ENCODE measurements around the gene ACTL7A.

ACTL7A gene

GRCh38 chr9:108851138-108851537 is 10.9 kb upstream of the ACTL7A start:
- H3K9me3 ChIP-seq (ENCODE audit: control insufficient read depth in 1 of 2, low read length in 2 of 2), result no peaks in the 10 kb centered on the region
- H3K27ac ChIP-seq (ENCODE audit: low read length), result no peak overlapping the region
- H3K4me3 ChIP-seq (ENCODE audit: low read depth in 1 of 2, low read length in 2 of 2), result no peak overlapping the region
- H3K36me3 ChIP-seq (ENCODE audit: control insufficient read depth in 1 of 2, insufficient read depth in 2 of 2, low read length in 2 of 2), result no peaks in the 10 kb centered on the region
- H3K4me1 ChIP-seq (ENCODE audit: control insufficient read depth in 1 of 2, insufficient read depth in 2 of 2, low read length in 2 of 2), result no peaks in the 10 kb centered on the region
- no peaks in the 10 kb centered on the region for H3K27me3 ChIP-seq (ENCODE audit: low read depth, low read length)

GRCh38 chr9:108852079-108852478 is 10.0 kb upstream of the ACTL7A start:
- no peaks in the 10 kb centered on the region for H3K4me1 ChIP-seq (ENCODE audit: control insufficient read depth in 1 of 2, insufficient read depth in 2 of 2, low read length in 2 of 2)
- H3K36me3 ChIP-seq (ENCODE audit: control insufficient read depth in 1 of 2, insufficient read depth in 2 of 2, low read length in 2 of 2), result no peaks in the 10 kb centered on the region
- H3K27me3 ChIP-seq (ENCODE audit: low read depth, low read length), result no peaks in the 10 kb centered on the region
- H3K9me3 ChIP-seq (ENCODE audit: control insufficient read depth in 1 of 2, low read length in 2 of 2), result no peaks in the 10 kb centered on the region
- H3K27ac ChIP-seq (ENCODE audit: low read length), result no peak overlapping the region
- no peak overlapping the region for H3K4me3 ChIP-seq (ENCODE audit: low read depth in 1 of 2, low read length in 2 of 2)

GRCh38 chr9:108854094-108854493 is 8.0 kb upstream of the ACTL7A start:
- H3K36me3 ChIP-seq (ENCODE audit: control insufficient read depth in 1 of 2, insufficient read depth in 2 of 2, low read length in 2 of 2), result no peaks in the 10 kb centered on the region
- no peak overlapping the region for H3K4me3 ChIP-seq (ENCODE audit: low read depth in 1 of 2, low read length in 2 of 2)
- no peaks in the 10 kb centered on the region for H3K9me3 ChIP-seq (ENCODE audit: control insufficient read depth in 1 of 2, low read length in 2 of 2)
- no peaks in the 10 kb centered on the region for H3K4me1 ChIP-seq (ENCODE audit: control insufficient read depth in 1 of 2, insufficient read depth in 2 of 2, low read length in 2 of 2)
- H3K27me3 ChIP-seq (ENCODE audit: low read depth, low read length), result no peaks in the 10 kb centered on the region
- no peak overlapping the region for H3K27ac ChIP-seq (ENCODE audit: low read length)

GRCh38 chr9:108854641-108855528 is 7.2 kb upstream of the ACTL7A start:
- H3K4me3 ChIP-seq (ENCODE audit: low read depth in 1 of 2, low read length in 2 of 2), result no peak overlapping the region
- no peak overlapping the region for H3K27ac ChIP-seq (ENCODE audit: low read length)
- no peaks in the 10 kb centered on the region for H3K4me1 ChIP-seq (ENCODE audit: control insufficient read depth in 1 of 2, insufficient read depth in 2 of 2, low read length in 2 of 2)
- no peaks in the 10 kb centered on the region for H3K9me3 ChIP-seq (ENCODE audit: control insufficient read depth in 1 of 2, low read length in 2 of 2)
- H3K36me3 ChIP-seq (ENCODE audit: control insufficient read depth in 1 of 2, insufficient read depth in 2 of 2, low read length in 2 of 2), result no peaks in the 10 kb centered on the region
- no peaks in the 10 kb centered on the region for H3K27me3 ChIP-seq (ENCODE audit: low read depth, low read length)

GRCh38 chr9:108855529-108855886 is 6.6 kb upstream of the ACTL7A start:
- H3K27ac ChIP-seq (ENCODE audit: low read length), result no peak overlapping the region
- H3K4me1 ChIP-seq (ENCODE audit: control insufficient read depth in 1 of 2, insufficient read depth in 2 of 2, low read length in 2 of 2), result no peaks in the 10 kb centered on the region
- no peaks in the 10 kb centered on the region for H3K9me3 ChIP-seq (ENCODE audit: control insufficient read depth in 1 of 2, low read length in 2 of 2)
- no peak overlapping the region for H3K4me3 ChIP-seq (ENCODE audit: low read depth in 1 of 2, low read length in 2 of 2)
- no peaks in the 10 kb centered on the region for H3K36me3 ChIP-seq (ENCODE audit: control insufficient read depth in 1 of 2, insufficient read depth in 2 of 2, low read length in 2 of 2)
- no peaks in the 10 kb centered on the region for H3K27me3 ChIP-seq (ENCODE audit: low read depth, low read length)

- Histone ChIP-seq H3K9me3 (ENCODE audit: control insufficient read depth in 1 of 2, low read length in 2 of 2) (no peaks in the 10 kb centered on the region), H3K36me3 (ENCODE audit: control insufficient read depth in 1 of 2, insufficient read depth in 2 of 2, low read length in 2 of 2) (no peaks in the 10 kb centered on the region), H3K27me3 (ENCODE audit: low read depth, low read length) (no peaks in the 10 kb centered on the region), H3K4me1 (ENCODE audit: control insufficient read depth in 1 of 2, insufficient read depth in 2 of 2, low read length in 2 of 2) (no peaks in the 10 kb centered on the region), H3K4me3 (ENCODE audit: low read depth in 1 of 2, low read length in 2 of 2) (no peak within 1 kb of the TSS), H3K27ac (ENCODE audit: low read length) (no peak within 1 kb of the TSS)
Measured at GRCh38 chr9:108855888-108856287, 6.2 kb upstream of the ACTL7A start, which contains the start of gene ACTL7B. TSS of gene ACTL7B (minus strand) at chr9:108855986. CDS start at chr9:108855930, 56 bp downstream.

- no peak overlapping the region for H3K27ac ChIP-seq (ENCODE audit: low read length)
- H3K4me3 ChIP-seq (ENCODE audit: low read depth in 1 of 2, low read length in 2 of 2), result no peak overlapping the region
- no peaks in the 10 kb centered on the region for H3K36me3 ChIP-seq (ENCODE audit: control insufficient read depth in 1 of 2, insufficient read depth in 2 of 2, low read length in 2 of 2)
- no peaks in the 10 kb centered on the region for H3K9me3 ChIP-seq (ENCODE audit: control insufficient read depth in 1 of 2, low read length in 2 of 2)
- H3K4me1 ChIP-seq (ENCODE audit: control insufficient read depth in 1 of 2, insufficient read depth in 2 of 2, low read length in 2 of 2), result no peaks in the 10 kb centered on the region
- H3K27me3 ChIP-seq (ENCODE audit: low read depth, low read length), result no peaks in the 10 kb centered on the region
Measured at GRCh38 chr9:108857572-108857971, 4.5 kb upstream of the ACTL7A start.

GRCh38 chr9:108859459-108860114 is 2.5 kb upstream of the ACTL7A start:
- Histone ChIP-seq H3K36me3 (ENCODE audit: control insufficient read depth in 1 of 2, insufficient read depth in 2 of 2, low read length in 2 of 2) (no peaks in the 10 kb centered on the region), H3K4me1 (ENCODE audit: control insufficient read depth in 1 of 2, insufficient read depth in 2 of 2, low read length in 2 of 2) (no peaks in the 10 kb centered on the region), H3K9me3 (ENCODE audit: control insufficient read depth in 1 of 2, low read length in 2 of 2) (no peaks in the 10 kb centered on the region), H3K4me3 (ENCODE audit: low read depth in 1 of 2, low read length in 2 of 2) (no peak overlapping the region), H3K27me3 (ENCODE audit: low read depth, low read length) (no peaks in the 10 kb centered on the region), H3K27ac (ENCODE audit: low read length) (no peak overlapping the region)

GRCh38 chr9:108860354-108860753 is 1.7 kb upstream of the ACTL7A start:
- H3K4me1 ChIP-seq (ENCODE audit: control insufficient read depth in 1 of 2, insufficient read depth in 2 of 2, low read length in 2 of 2), result no peaks in the 10 kb centered on the region
- no peak overlapping the region for H3K27ac ChIP-seq (ENCODE audit: low read length)
- no peaks in the 10 kb centered on the region for H3K36me3 ChIP-seq (ENCODE audit: control insufficient read depth in 1 of 2, insufficient read depth in 2 of 2, low read length in 2 of 2)
- H3K9me3 ChIP-seq (ENCODE audit: control insufficient read depth in 1 of 2, low read length in 2 of 2), result no peaks in the 10 kb centered on the region
- no peak overlapping the region for H3K4me3 ChIP-seq (ENCODE audit: low read depth in 1 of 2, low read length in 2 of 2)
- no peaks in the 10 kb centered on the region for H3K27me3 ChIP-seq (ENCODE audit: low read depth, low read length)

GRCh38 chr9:108860764-108861163 is 1.3 kb upstream of the ACTL7A start:
- Histone ChIP-seq H3K9me3 (ENCODE audit: control insufficient read depth in 1 of 2, low read length in 2 of 2) (no peaks in the 10 kb centered on the region), H3K27ac (ENCODE audit: low read length) (no peak overlapping the region), H3K4me3 (ENCODE audit: low read depth in 1 of 2, low read length in 2 of 2) (no peak overlapping the region)

GRCh38 chr9:108861464-108861863 is 602 bp upstream of the ACTL7A start:
- no peak overlapping the region for H3K27ac ChIP-seq (ENCODE audit: low read length)
- H3K4me3 ChIP-seq (ENCODE audit: low read depth in 1 of 2, low read length in 2 of 2), result no peak overlapping the region
- no peaks in the 10 kb centered on the region for H3K4me1 ChIP-seq (ENCODE audit: control insufficient read depth in 1 of 2, insufficient read depth in 2 of 2, low read length in 2 of 2)
- H3K27me3 ChIP-seq (ENCODE audit: low read depth, low read length), result no peaks in the 10 kb centered on the region
- H3K36me3 ChIP-seq (ENCODE audit: control insufficient read depth in 1 of 2, insufficient read depth in 2 of 2, low read length in 2 of 2), result no peaks in the 10 kb centered on the region
- no peaks in the 10 kb centered on the region for H3K9me3 ChIP-seq (ENCODE audit: control insufficient read depth in 1 of 2, low read length in 2 of 2)

More at GRCh38 chr9:108860764-108861163, 1.3 kb upstream of the ACTL7A start:
- H3K36me3 ChIP-seq (ENCODE audit: control insufficient read depth in 1 of 2, insufficient read depth in 2 of 2, low read length in 2 of 2), result no peaks in the 10 kb centered on the region
- H3K27me3 ChIP-seq (ENCODE audit: low read depth, low read length), result no peaks in the 10 kb centered on the region
- no peaks in the 10 kb centered on the region for H3K4me1 ChIP-seq (ENCODE audit: control insufficient read depth in 1 of 2, insufficient read depth in 2 of 2, low read length in 2 of 2)

Data from muscle layer of duodenum (tissue), 2 donors.